RPMI7951 (cell line): ENCODE measurements around the gene PCP4. TPM values are rescaled to one million over a fixed set of nuclear protein-coding genes. Genes with fewer than 3 reads are reported as not detected.

ENCODE experiments used
- DNase-seq: peaks from one replicate; pipeline ENCODE4 v3.0.0-alpha.2; 2012; ENCODE audit warnings: low read depth
- total RNA-seq: library from RNA; depleted of rRNA; stranded (reverse); fragments of >200 nt; shearing (Covaris generic); gene quantifications from 2 replicates; pipeline ENCODE4 v1.2.3, GENCODE V29; 2014

The PCP4 gene
- total RNA-seq, 1 experiment from 2014 or later = not detected

- DNase-seq = no peak
Observed at GRCh38 chr21:39923476-39923875, 56.2 kb downstream of the PCP4 start.

GRCh38 chr21:39924577-39925308, 57.5 kb downstream of the PCP4 start:
- DNase-seq = no peak

GRCh38 chr21:39927304-39927886, 60.2 kb downstream of the PCP4 start:
- DNase-seq = no peak

GRCh38 chr21:39932335-39932734, 65.1 kb downstream of the PCP4 start:
- DNase-seq = no peak

- no peak for DNase-seq
Observed at GRCh38 chr21:39934895-39935294, 67.7 kb downstream of the PCP4 start.

- no peak for DNase-seq
Observed at GRCh38 chr21:39935716-39936115, 68.5 kb downstream of the PCP4 start.

GRCh38 chr21:39938086-39938625, 70.9 kb downstream of the PCP4 start:
- no peak for DNase-seq

- no peak for DNase-seq
Observed at GRCh38 chr21:39946199-39946598, 79.0 kb downstream of the PCP4 start.

- no peak for DNase-seq
Observed at GRCh38 chr21:39947031-39947430, 79.8 kb downstream of the PCP4 start.

GRCh38 chr21:39951183-39952101, 84.2 kb downstream of the PCP4 start:
- DNase-seq = no peak

GRCh38 chr21:39952265-39952664, 85.0 kb downstream of the PCP4 start:
- DNase-seq = no peak

GRCh38 chr21:39954570-39954969, 87.3 kb downstream of the PCP4 start:
- DNase-seq = no peak

GRCh38 chr21:39955326-39955725, 88.1 kb downstream of the PCP4 start:
- DNase-seq = no peak

GRCh38 chr21:39956586-39956985, 89.3 kb downstream of the PCP4 start:
- no peak for DNase-seq

- no peak for DNase-seq
Observed at GRCh38 chr21:39958731-39959130, 91.5 kb downstream of the PCP4 start.

- DNase-seq = no peak
Observed at GRCh38 chr21:39961251-39961650, 94.0 kb downstream of the PCP4 start.

- DNase-seq = no peak
Observed at GRCh38 chr21:39965026-39965425, 97.8 kb downstream of the PCP4 start.

GRCh38 chr21:39966786-39967185, 99.5 kb downstream of the PCP4 start:
- no peak for DNase-seq

- no peak for DNase-seq
Observed at GRCh38 chr21:39968010-39968409, 100.8 kb downstream of the PCP4 start.

- no peak for DNase-seq
Observed at GRCh38 chr21:39969691-39970364, 102.6 kb downstream of the PCP4 start.

GRCh38 chr21:39971956-39972355, 104.7 kb downstream of the PCP4 start:
- no peak for DNase-seq

GRCh38 chr21:39972471-39972870, 105.2 kb downstream of the PCP4 start:
- DNase-seq = no peak
